CD4-positive, CD25-positive, alpha-beta regulatory T cell (primary cell): ENCODE results near the gene FAT4. TPM values are rescaled to one million over a fixed set of nuclear protein-coding genes. Genes with fewer than 3 reads are reported as not detected.

Experiments
- ATAC-seq, 2 donors: fragments of 150-1000 bp; cut with Tn5 transposase; one replicate each; pipeline ENCODE4 v1.10.0; 2021; ENCODE audit warnings: low read depth in 2 of 2, moderate number of reproducible peaks in 2 of 2, moderate library complexity in 1 of 2
- DNase-seq, 3 donors: peaks; one replicate each; pipeline versions ENCODE4 v3.0.0 to v3.0.0-alpha.2; 2012 to 2022; ENCODE audit warnings: mixed read lengths in 1 of 3
- H3K27ac ChIP-seq: one replicate; pipeline ENCODE4 v1.7.0; 2013; ENCODE audit warnings: mild to moderate bottlenecking, low read length; ENCODE audit not compliant: insufficient read depth, poor library complexity, severe bottlenecking
- H3K27me3 ChIP-seq: one replicate; pipeline ENCODE4 v1.7.0; 2013; ENCODE audit warnings: low read length; ENCODE audit not compliant: control insufficient read depth, insufficient read depth
- H3K36me3 ChIP-seq: one replicate; pipeline ENCODE4 v1.7.0; 2013; ENCODE audit warnings: mild to moderate bottlenecking, low read length, moderate library complexity; ENCODE audit not compliant: control insufficient read depth, insufficient read depth
- H3K4me1 ChIP-seq: 2 replicates; pipeline ENCODE4 v1.7.0; 2013; ENCODE audit warnings: mild to moderate bottlenecking, low read length; ENCODE audit not compliant: insufficient read depth, control insufficient read depth, poor library complexity, severe bottlenecking
- H3K4me3 ChIP-seq: one replicate; pipeline ENCODE4 v1.7.0; 2013; ENCODE audit warnings: low read depth, mild to moderate bottlenecking, low read length, moderate library complexity
- H3K9me3 ChIP-seq, 2 experiments: 1 replicate in 1 of 2; 2 replicates in 1 of 2; pipeline ENCODE4 v1.7.0; 2013; ENCODE audit warnings: low read length in 2 of 2, mild to moderate bottlenecking in 1 of 2, moderate library complexity in 1 of 2; ENCODE audit not compliant: control insufficient read depth in 2 of 2
- H3K27ac Mint-ChIP-seq, 3 donors: one replicate each; pipeline ENCODE4 v1.8.0; 2020 to 2022; ENCODE audit warnings: mild to moderate bottlenecking in 3 of 3, mixed read lengths in 3 of 3, moderate library complexity in 2 of 3
- H3K27me3 Mint-ChIP-seq: one replicate; pipeline ENCODE4 v1.8.0; 2022; ENCODE audit warnings: mild to moderate bottlenecking, mixed read lengths
- H3K36me3 Mint-ChIP-seq: one replicate; pipeline ENCODE4 v1.8.0; 2020; ENCODE audit warnings: mixed read lengths
- H3K4me1 Mint-ChIP-seq, 4 donors: one replicate each; pipeline ENCODE4 v1.8.0; 2020 to 2022; ENCODE audit warnings: mixed read lengths in 4 of 4, mild to moderate bottlenecking in 1 of 4
- H3K4me3 Mint-ChIP-seq, 4 donors: one replicate each; pipeline ENCODE4 v1.8.0; 2020 to 2022; ENCODE audit warnings: mild to moderate bottlenecking in 4 of 4, mixed read lengths in 4 of 4, moderate library complexity in 3 of 4
- H3K9me3 Mint-ChIP-seq, 7 donors: one replicate each; pipeline ENCODE4 v1.8.0; 2020 to 2022; ENCODE audit warnings: mixed read lengths in 7 of 7, mild to moderate bottlenecking in 3 of 7, moderate library complexity in 2 of 7
- polyA plus RNA-seq, 4 donors: library from polyadenylated mRNA; unstranded; fragments of 300-500 nt; fragmentation: Illumina TruSeq; gene quantifications; one replicate each; pipeline ENCODE4 v1.2.3, GENCODE V29; 2021
- total RNA-seq: library from RNA; stranded (reverse); gene quantifications from one replicate; pipeline ENCODE4 v1.2.3, GENCODE V29; 2022

The FAT4 gene
- total and polyA plus RNA-seq, 5 donors from 2014 or later = 0.02 TPM; not detected in 4

DNA sequence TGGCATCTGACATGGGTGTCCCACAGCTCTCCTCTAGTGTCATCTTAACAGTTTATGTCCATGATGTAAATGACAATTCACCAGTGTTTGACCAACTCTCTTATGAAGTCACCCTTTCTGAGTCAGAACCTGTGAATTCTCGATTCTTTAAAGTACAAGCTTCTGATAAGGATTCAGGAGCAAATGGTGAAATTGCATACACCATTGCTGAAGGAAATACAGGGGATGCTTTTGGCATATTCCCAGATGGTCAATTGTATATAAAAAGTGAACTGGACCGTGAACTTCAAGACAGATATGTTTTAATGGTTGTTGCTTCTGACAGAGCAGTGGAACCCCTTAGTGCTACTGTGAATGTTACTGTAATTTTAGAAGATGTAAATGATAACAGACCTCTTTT is 4.6 kb downstream of the FAT4 start:
- H3K27me3 Mint-ChIP-seq = peaks cover 39% of the 10 kb centered on the region

DNA sequence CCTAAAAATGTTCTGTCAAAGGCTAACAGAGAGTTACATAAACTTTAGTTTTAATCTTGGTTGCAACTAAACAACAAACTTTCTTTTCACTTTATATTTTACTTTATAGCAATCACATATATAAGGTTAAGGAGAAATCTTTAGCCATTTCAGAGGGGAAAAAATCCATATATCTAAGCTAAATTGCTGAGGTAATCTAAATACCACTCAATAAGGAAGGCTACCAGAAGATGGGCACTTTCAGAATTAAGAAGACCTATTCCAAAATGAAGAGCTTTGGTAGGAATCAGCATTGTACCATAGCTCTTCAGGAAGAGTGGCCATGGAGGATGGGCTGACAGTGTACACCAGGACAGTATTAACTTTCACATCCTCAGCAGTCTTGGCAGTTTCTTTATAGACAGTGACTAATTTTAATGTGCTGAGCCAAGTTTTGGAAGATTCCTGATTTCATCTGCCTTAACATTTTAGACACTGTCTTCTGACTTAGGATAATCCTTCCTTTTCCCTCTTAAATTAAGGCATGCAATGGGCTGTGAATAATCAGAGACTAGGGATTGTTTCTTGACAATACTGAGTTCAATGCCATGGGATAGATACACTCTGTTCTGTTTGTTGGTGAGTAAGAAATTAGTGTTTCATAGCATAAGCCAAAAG is 7.1 kb downstream of the FAT4 start:
- DNase-seq = no peak
- H3K27ac ChIP-seq = no peak overlapping the region
- H3K27me3 ChIP-seq = peaks cover 2% of the 10 kb centered on the region
- Mint-ChIP-seq H3K36me3 (no peaks in the 10 kb centered on the region), H3K4me3 (no peak overlapping the region), H3K27me3 (peaks cover 14% of the 10 kb centered on the region), H3K9me3 (peaks cover 0 to 2% (median 0%) of the 10 kb centered on the region in 7 donors), H3K27ac (no peak overlapping the region), H3K4me1 (peaks cover 0 to 7% (median 0%) of the 10 kb centered on the region in 4 donors)
- peaks cover 5% of the 10 kb centered on the region for H3K4me1 ChIP-seq
- no peak overlapping the region for H3K4me3 ChIP-seq
- ATAC-seq = no peak
- no peaks in the 10 kb centered on the region for H3K36me3 ChIP-seq
- peaks cover 0 to 3% of the 10 kb centered on the region in 2 experiments for H3K9me3 ChIP-seq

More for the DNA sequence above, 4.6 kb downstream of the FAT4 start:
- DNase-seq (no peak), ATAC-seq (no peak)
- Histone ChIP-seq H3K4me3 (no peak overlapping the region), H3K9me3 (peaks cover 0 to 3% of the 10 kb centered on the region in 2 experiments), H3K36me3 (no peaks in the 10 kb centered on the region), H3K27ac (no peak overlapping the region), H3K4me1 (peaks cover 28% of the 10 kb centered on the region), H3K27me3 (peaks cover 7% of the 10 kb centered on the region)
- H3K36me3 Mint-ChIP-seq = no peaks in the 10 kb centered on the region
- H3K27ac Mint-ChIP-seq = no peak overlapping the region
- no peak overlapping the region for H3K4me3 Mint-ChIP-seq
- H3K4me1 Mint-ChIP-seq = peaks cover 0 to 30% (median 7%) of the 10 kb centered on the region in 4 donors
- peaks cover 0 to 5% (median under 1%) of the 10 kb centered on the region in 7 donors for H3K9me3 Mint-ChIP-seq

DNA sequence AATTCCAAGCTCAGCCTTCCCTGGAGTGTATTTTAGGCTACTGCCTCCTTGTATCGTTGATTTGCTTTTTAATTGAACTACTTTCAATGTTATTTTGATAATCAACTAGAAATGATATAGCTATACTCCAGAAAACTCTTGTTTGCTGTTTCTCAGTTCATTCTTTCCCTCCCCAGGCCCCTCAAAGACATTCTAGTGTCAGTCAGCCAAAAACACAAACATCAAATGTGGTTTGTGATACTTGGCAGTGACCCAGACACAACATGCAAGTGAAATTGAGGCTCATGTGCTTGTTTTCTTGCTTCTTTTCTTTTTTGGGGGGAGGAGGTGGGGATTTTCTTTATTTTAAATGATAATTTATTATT is 7.6 kb downstream of the FAT4 start:
- Histone ChIP-seq H3K4me3 (no peak overlapping the region), H3K4me1 (no peaks in the 10 kb centered on the region), H3K27ac (no peak overlapping the region), H3K9me3 (peaks cover 0 to 3% of the 10 kb centered on the region in 2 experiments), H3K36me3 (no peaks in the 10 kb centered on the region), H3K27me3 (peaks cover 2% of the 10 kb centered on the region)
- Mint-ChIP-seq H3K4me3 (no peak overlapping the region), H3K4me1 (peaks cover 0 to 7% (median 0%) of the 10 kb centered on the region in 4 donors), H3K27me3 (peaks cover 9% of the 10 kb centered on the region), H3K36me3 (no peaks in the 10 kb centered on the region), H3K9me3 (peaks cover 0 to 2% (median 0%) of the 10 kb centered on the region in 7 donors), H3K27ac (no peak overlapping the region)
- no peak for ATAC-seq
- DNase-seq = no peak

DNA sequence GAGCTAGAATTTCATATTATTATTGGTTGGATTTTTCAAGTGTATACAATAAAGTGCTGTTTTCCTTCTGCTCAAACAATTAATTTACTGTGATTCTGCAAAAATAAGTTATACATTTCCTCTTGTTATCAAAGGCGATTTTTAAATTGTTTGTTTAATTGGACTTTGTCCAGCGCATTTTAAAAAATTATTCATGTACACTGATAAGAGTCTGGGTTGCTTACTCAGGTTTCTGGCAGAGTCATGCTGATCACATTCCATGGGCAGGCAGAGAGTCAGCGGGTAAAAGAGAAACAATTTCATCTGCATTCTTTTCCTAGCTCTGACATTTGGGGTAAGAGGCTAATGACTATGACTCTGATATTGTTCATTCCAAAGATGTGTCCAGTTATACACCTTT is 8.9 kb downstream of the FAT4 start:
- Histone ChIP-seq H3K27me3 (no peaks in the 10 kb centered on the region), H3K9me3 (no peaks in the 10 kb centered on the region), H3K4me3 (no peak overlapping the region), H3K36me3 (no peaks in the 10 kb centered on the region), H3K27ac (no peak overlapping the region), H3K4me1 (no peaks in the 10 kb centered on the region)
- no peak for DNase-seq
- Mint-ChIP-seq H3K27ac (no peak overlapping the region), H3K4me1 (no peaks in the 10 kb centered on the region), H3K27me3 (no peaks in the 10 kb centered on the region), H3K9me3 (peaks cover 0 to 4% (median 0%) of the 10 kb centered on the region in 7 donors), H3K4me3 (no peak overlapping the region), H3K36me3 (no peaks in the 10 kb centered on the region)
- ATAC-seq = no peak

DNA sequence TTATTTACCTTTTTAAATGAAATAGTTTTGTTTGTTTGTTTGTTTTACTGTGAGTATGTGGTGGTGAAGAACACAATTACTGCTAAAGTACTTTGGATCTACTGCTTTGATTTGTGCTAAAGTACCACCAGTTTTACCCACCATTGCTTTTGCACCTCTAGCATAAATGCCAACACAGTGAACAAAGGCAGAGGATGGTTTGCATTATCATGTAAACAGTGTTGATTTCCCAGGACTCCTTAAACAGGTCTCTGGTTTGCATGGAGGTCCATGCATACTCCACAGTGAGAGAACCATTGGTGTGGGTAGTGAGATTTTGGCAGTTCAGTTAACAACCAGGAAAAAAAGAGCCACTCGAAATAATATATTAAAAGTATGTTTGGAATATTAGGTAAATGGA is 11.0 kb downstream of the FAT4 start:
- H3K9me3 ChIP-seq = no peaks in the 10 kb centered on the region
- Mint-ChIP-seq H3K4me1 (no peaks in the 10 kb centered on the region), H3K27ac (no peak overlapping the region), H3K9me3 (peaks cover 0 to 4% (median 0%) of the 10 kb centered on the region in 7 donors), H3K36me3 (no peaks in the 10 kb centered on the region), H3K4me3 (no peak overlapping the region), H3K27me3 (no peaks in the 10 kb centered on the region)
- H3K27me3 ChIP-seq = no peaks in the 10 kb centered on the region
- no peaks in the 10 kb centered on the region for H3K4me1 ChIP-seq
- no peaks in the 10 kb centered on the region for H3K36me3 ChIP-seq
- H3K4me3 ChIP-seq = no peak overlapping the region
- no peak for ATAC-seq
- DNase-seq = no peak
- no peak overlapping the region for H3K27ac ChIP-seq

DNA sequence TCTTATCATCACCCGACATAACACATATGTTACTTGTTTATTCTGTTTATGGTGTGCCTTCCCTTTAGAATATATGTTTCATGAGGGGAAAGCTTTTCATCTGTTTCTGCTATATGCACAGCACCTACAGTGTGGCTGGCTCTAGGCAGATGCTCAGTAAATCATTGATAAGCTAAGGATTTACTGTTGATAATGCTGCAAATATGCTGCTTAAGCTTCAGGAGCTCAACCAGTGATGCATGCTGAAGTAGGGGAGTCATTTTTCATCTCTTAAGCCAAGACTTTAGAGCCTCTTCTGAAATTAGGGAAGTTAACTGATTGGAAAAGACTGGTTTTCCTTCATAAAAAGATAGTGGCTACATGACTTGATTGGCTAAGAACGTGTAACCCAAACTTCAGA is 16.4 kb downstream of the FAT4 start:
- no peak overlapping the region for H3K27ac Mint-ChIP-seq
- no peaks in the 10 kb centered on the region for H3K27me3 Mint-ChIP-seq
- no peaks in the 10 kb centered on the region for H3K36me3 Mint-ChIP-seq
- Histone ChIP-seq H3K27me3 (no peaks in the 10 kb centered on the region), H3K36me3 (no peaks in the 10 kb centered on the region), H3K27ac (no peak overlapping the region), H3K4me1 (no peaks in the 10 kb centered on the region), H3K4me3 (no peak overlapping the region), H3K9me3 (no peaks in the 10 kb centered on the region)
- ATAC-seq (no peak), DNase-seq (no peak)
- H3K4me1 Mint-ChIP-seq = no peaks in the 10 kb centered on the region
- H3K9me3 Mint-ChIP-seq = peaks cover 0 to 5% (median 0%) of the 10 kb centered on the region in 7 donors
- H3K4me3 Mint-ChIP-seq = no peak overlapping the region

DNA sequence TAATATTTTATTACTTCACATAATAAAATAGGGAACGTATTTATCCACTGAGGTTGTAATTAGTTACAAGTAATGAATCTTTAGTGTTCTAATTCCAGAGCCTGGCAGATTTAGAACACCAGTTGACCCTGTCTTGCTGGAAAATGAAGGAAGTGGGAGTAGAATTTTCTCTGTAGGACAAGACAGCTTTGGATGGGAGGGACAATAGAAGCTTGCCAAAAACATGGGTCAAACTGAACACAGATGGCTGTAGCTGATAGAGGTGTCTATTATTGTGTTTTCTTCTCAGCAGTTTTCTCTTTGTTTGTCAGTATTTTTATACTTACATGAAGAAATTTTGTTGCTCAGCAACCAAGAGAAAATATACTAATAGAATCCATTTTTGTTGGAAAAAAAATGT is 20.2 kb downstream of the FAT4 start:
- Histone ChIP-seq H3K4me3 (no peak overlapping the region), H3K27me3 (no peaks in the 10 kb centered on the region), H3K4me1 (no peaks in the 10 kb centered on the region), H3K27ac (no peak overlapping the region), H3K36me3 (no peaks in the 10 kb centered on the region), H3K9me3 (no peaks in the 10 kb centered on the region)
- Mint-ChIP-seq H3K9me3 (peaks cover 0 to 2% (median 0%) of the 10 kb centered on the region in 7 donors), H3K36me3 (no peaks in the 10 kb centered on the region), H3K4me1 (no peaks in the 10 kb centered on the region), H3K27ac (no peak overlapping the region), H3K4me3 (no peak overlapping the region), H3K27me3 (no peaks in the 10 kb centered on the region)
- ATAC-seq (no peak), DNase-seq (no peak)

DNA sequence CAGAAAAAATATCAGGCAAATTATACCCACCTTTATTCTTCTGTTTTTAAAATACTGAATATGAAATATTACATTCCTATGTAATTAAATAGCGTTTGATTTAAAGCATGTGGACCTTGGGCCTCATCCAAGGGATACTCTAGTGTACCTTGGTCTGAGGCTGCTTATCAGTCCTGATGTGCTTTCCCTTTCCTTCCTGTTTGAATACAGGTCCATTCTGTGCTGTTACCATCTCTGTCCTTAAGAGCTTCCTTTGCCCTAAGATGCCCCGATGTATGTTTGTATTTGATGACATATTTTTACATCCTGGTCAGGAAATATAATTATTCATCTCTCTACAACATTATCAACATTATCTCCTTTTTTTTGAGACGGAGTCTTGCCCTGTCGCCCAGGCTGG is 24.1 kb downstream of the FAT4 start:
- Mint-ChIP-seq H3K9me3 (peaks cover 0 to 4% (median 0%) of the 10 kb centered on the region in 7 donors), H3K4me3 (no peak overlapping the region), H3K27me3 (no peaks in the 10 kb centered on the region), H3K27ac (peak overlapping the region in 1 of 3 donors; percentile 26), H3K4me1 (no peaks in the 10 kb centered on the region), H3K36me3 (no peaks in the 10 kb centered on the region)
- no peaks in the 10 kb centered on the region for H3K9me3 ChIP-seq
- ATAC-seq = no peak
- no peak for DNase-seq
- H3K27me3 ChIP-seq = no peaks in the 10 kb centered on the region
- H3K27ac ChIP-seq = no peak overlapping the region
- H3K4me3 ChIP-seq = no peak overlapping the region
- H3K36me3 ChIP-seq = no peaks in the 10 kb centered on the region
- no peaks in the 10 kb centered on the region for H3K4me1 ChIP-seq
